H9 (cell line): ENCODE results near the gene VAV2. TPM values are rescaled to one million over a fixed set of nuclear protein-coding genes. Genes with fewer than 3 reads are reported as not detected.

Experiments
- DNase-seq: peaks from one replicate; pipeline ENCODE4 v3.0.0-alpha.2; 2017
- H2AFZ ChIP-seq: one replicate; pipeline ENCODE4 v1.6.1; 2013; ENCODE audit warnings: mild to moderate bottlenecking, low read length, control low read depth, moderate library complexity
- H2AK5ac ChIP-seq: 2 replicates; pipeline ENCODE4 v1.6.1; 2013; ENCODE audit warnings: low read length, control low read depth, mixed read lengths; ENCODE audit not compliant: insufficient read length
- H2BK120ac ChIP-seq: one replicate; pipeline ENCODE4 v1.6.1; 2013; ENCODE audit warnings: low read depth, mild to moderate bottlenecking, low read length, control low read depth, inconsistent platforms; ENCODE audit not compliant: poor library complexity, severe bottlenecking
- H2BK12ac ChIP-seq: 2 replicates; pipeline ENCODE4 v1.6.1; 2013; ENCODE audit warnings: low read length, control low read depth, mixed read lengths, low read depth; ENCODE audit not compliant: insufficient read length
- H2BK15ac ChIP-seq: 2 replicates; pipeline ENCODE4 v1.6.1; 2013; ENCODE audit warnings: low read depth, low read length, control low read depth
- H2BK20ac ChIP-seq: one replicate; pipeline ENCODE4 v1.6.1; 2013; ENCODE audit warnings: low read depth, mild to moderate bottlenecking, low read length, control low read depth, inconsistent platforms; ENCODE audit not compliant: poor library complexity, severe bottlenecking
- H2BK5ac ChIP-seq: 2 replicates; pipeline ENCODE4 v1.6.1; 2013; ENCODE audit warnings: low read length, control low read depth, mixed read lengths; ENCODE audit not compliant: insufficient read length
- H3K14ac ChIP-seq: 2 replicates; pipeline ENCODE4 v1.6.1; 2013; ENCODE audit warnings: low read length, control low read depth; ENCODE audit not compliant: insufficient read depth
- H3K18ac ChIP-seq: 2 replicates; pipeline ENCODE4 v1.6.1; 2013; ENCODE audit warnings: low read depth, mild to moderate bottlenecking, mixed read lengths, low read length, control low read depth; ENCODE audit not compliant: insufficient read length
- H3K23ac ChIP-seq: 2 replicates; pipeline ENCODE4 v1.6.1; 2013; ENCODE audit warnings: low read length, control low read depth, mixed read lengths, low read depth; ENCODE audit not compliant: insufficient read length
- H3K23me2 ChIP-seq: 2 replicates; pipeline ENCODE4 v1.6.1; 2013; ENCODE audit warnings: low read depth, mild to moderate bottlenecking, mixed read lengths, low read length, control low read depth; ENCODE audit not compliant: insufficient read length, poor library complexity, severe bottlenecking
- H3K27ac ChIP-seq: 2 replicates; pipeline ENCODE4 v1.5.1; 2013; ENCODE audit warnings: low read length, control low read depth, mixed read lengths, low read depth; ENCODE audit not compliant: insufficient read length
- H3K27me3 ChIP-seq: 2 replicates; pipeline ENCODE4 v1.6.1; 2013; ENCODE audit warnings: low read length, control low read depth, inconsistent platforms; ENCODE audit not compliant: insufficient read depth
- H3K4ac ChIP-seq: 2 replicates; pipeline ENCODE4 v1.6.1; 2013; ENCODE audit warnings: low read depth, mild to moderate bottlenecking, control low read depth, inconsistent platforms, low read length, moderate library complexity
- H3K4me1 ChIP-seq: 2 replicates; pipeline ENCODE4 v1.6.1; 2013; ENCODE audit warnings: low read length, control low read depth, inconsistent platforms; ENCODE audit not compliant: insufficient read depth
- H3K4me2 ChIP-seq: 2 replicates; pipeline ENCODE4 v1.6.1; 2013; ENCODE audit warnings: low read length, control low read depth, mixed read lengths; ENCODE audit not compliant: insufficient read length, insufficient read depth
- H3K56ac ChIP-seq: 2 replicates; pipeline ENCODE4 v1.6.1; 2013; ENCODE audit warnings: low read depth, mild to moderate bottlenecking, mixed read lengths, low read length, control low read depth; ENCODE audit not compliant: insufficient read length
- H3K79me1 ChIP-seq: 2 replicates; pipeline ENCODE4 v1.6.1; 2013; ENCODE audit warnings: low read depth, mild to moderate bottlenecking, moderate library complexity, low read length, control low read depth, inconsistent platforms; ENCODE audit not compliant: insufficient read depth, poor library complexity, severe bottlenecking
- H3K79me2 ChIP-seq: 2 replicates; pipeline ENCODE4 v1.6.1; 2013; ENCODE audit warnings: low read length, control low read depth, inconsistent platforms; ENCODE audit not compliant: insufficient read depth
- H3K9ac ChIP-seq: 2 replicates; pipeline ENCODE4 v1.6.1; 2013; ENCODE audit warnings: low read length, control low read depth, mixed read lengths; ENCODE audit not compliant: insufficient read length; ENCODE audit errors: extremely low read depth
- H3K9me3 ChIP-seq: one replicate; pipeline ENCODE4 v1.6.1; 2013; ENCODE audit warnings: low read depth, low read length, inconsistent platforms; ENCODE audit not compliant: control insufficient read depth
- H3T11ph ChIP-seq: one replicate; pipeline ENCODE4 v1.6.1; 2013; ENCODE audit warnings: mild to moderate bottlenecking, low read length, control low read depth, inconsistent platforms
- H4K20me1 ChIP-seq: one replicate; pipeline ENCODE4 v1.6.1; 2013; ENCODE audit not compliant: control insufficient read depth, insufficient read length, insufficient read depth
- H4K5ac ChIP-seq: 2 replicates; pipeline ENCODE4 v1.6.1; 2013; ENCODE audit warnings: low read depth, mild to moderate bottlenecking, mixed read lengths, low read length, control low read depth; ENCODE audit not compliant: insufficient read length
- H4K8ac ChIP-seq: replicated peaks from 2 replicates; pipeline ENCODE4 v1.6.1; 2013; ENCODE audit warnings: low read length, control low read depth, mixed read lengths, low read depth; ENCODE audit not compliant: insufficient read length
- H4K91ac ChIP-seq: 2 replicates; pipeline ENCODE4 v1.6.1; 2013; ENCODE audit warnings: low read depth, mild to moderate bottlenecking, moderate library complexity, mixed read lengths, low read length, control low read depth; ENCODE audit not compliant: insufficient read length
- H3K27ac Mint-ChIP-seq, 3 experiments: 2 replicates in 2 of 3; 3 replicates in 1 of 3; pipeline ENCODE4 v1.8.0; 2020 to 2021; ENCODE audit warnings: mixed read lengths in 3 of 3, mild to moderate bottlenecking in 1 of 3, moderate library complexity in 1 of 3
- H3K27me3 Mint-ChIP-seq: 2 replicates; pipeline ENCODE4 v1.8.0; 2021; ENCODE audit warnings: low read depth, mild to moderate bottlenecking, moderate library complexity, mixed read lengths
- H3K36me3 Mint-ChIP-seq, 3 experiments: 2 replicates in 2 of 3; 3 replicates in 1 of 3; pipeline ENCODE4 v1.8.0; 2020 to 2021; ENCODE audit warnings: low read depth in 3 of 3, mixed read lengths in 3 of 3; ENCODE audit not compliant: insufficient read depth in 1 of 3
- H3K4me1 Mint-ChIP-seq, 2 experiments: 2 replicates each; pipeline ENCODE4 v1.8.0; 2020; ENCODE audit warnings: mixed read lengths in 2 of 2
- H3K4me3 Mint-ChIP-seq, 2 experiments: 2 replicates in 1 of 2; 3 replicates in 1 of 2; pipeline ENCODE4 v1.8.0; 2020 to 2021; ENCODE audit warnings: mild to moderate bottlenecking in 2 of 2, mixed read lengths in 2 of 2, moderate library complexity in 1 of 2
- H3K9me3 Mint-ChIP-seq, 2 experiments: 2 replicates in 1 of 2; 3 replicates in 1 of 2; pipeline ENCODE4 v1.8.0; 2020; ENCODE audit warnings: mild to moderate bottlenecking in 2 of 2, mixed read lengths in 2 of 2, moderate library complexity in 1 of 2
- WGBS: extraction: QIAGEN DNeasy Blood & Tissue Kit; methylation state at CpG from one replicate; pipeline ENCODE4 v1.1.7; 2013; ENCODE audit warnings: missing lambda C conversion rate, low lambda C conversion rate, mixed read lengths; ENCODE audit not compliant: insufficient read length; ENCODE audit errors: extremely low coverage; 5-methylcytosine and 5-hydroxymethylcytosine counted together
- total RNA-seq: library from RNA; stranded (reverse); gene quantifications from 2 replicates; pipeline ENCODE4 v1.2.1, GENCODE V29; 2021
- TF ChIP-seq, protein P1 (sequence below): fragments of 200-600 bp; sonication (generic); conservative IDR thresholded peaks from 3 replicates; pipeline ENCODE4 v1.8.0; 2021; ENCODE audit warnings: antibody characterized with exemption, mild to moderate bottlenecking

Gene VAV2
- total RNA-seq, 1 experiment from 2014 or later, result 58.7 TPM

DNA sequence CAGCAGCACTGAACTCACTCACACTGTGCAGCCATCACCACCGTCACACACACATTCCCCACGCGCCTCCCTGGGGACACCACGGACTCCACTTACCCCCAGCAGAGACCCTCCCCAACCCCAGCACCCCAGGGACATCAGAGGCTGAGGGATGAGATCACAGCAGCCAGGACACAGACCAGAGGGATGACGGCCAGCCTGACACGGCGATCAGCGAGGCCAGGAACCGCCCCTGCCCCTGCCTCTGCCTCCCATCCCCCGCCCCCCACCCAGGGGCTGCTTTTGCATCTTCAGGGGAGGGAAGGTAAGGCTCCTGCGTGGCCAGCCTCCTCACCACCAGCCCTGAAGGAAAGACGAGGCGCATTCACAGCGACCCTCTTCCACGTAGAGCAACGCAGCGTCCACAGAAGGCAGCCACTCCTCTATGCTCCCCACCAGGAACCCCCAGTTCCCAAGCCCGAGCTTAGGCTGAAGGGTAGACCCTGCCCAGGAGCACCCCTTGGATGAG lies 104.5 kb downstream of the VAV2 start:
- H4K5ac ChIP-seq, result no peak overlapping the region
- no peak overlapping the region for H2AFZ ChIP-seq
- H3K56ac ChIP-seq, result no peak overlapping the region
- no peak overlapping the region for H2BK5ac ChIP-seq
- peaks cover 2% of the 10 kb centered on the region; the same call in 1 of the 2 replicates for H3K79me2 ChIP-seq
- H4K8ac ChIP-seq, result no peak overlapping the region
- H3K4me2 ChIP-seq, result no peak overlapping the region
- no peak overlapping the region for H2BK12ac ChIP-seq
- H3K4me1 Mint-ChIP-seq, result peaks cover 54 to 60% of the 10 kb centered on the region in 2 experiments
- no peak overlapping the region for H4K91ac ChIP-seq
- H2BK120ac ChIP-seq, result no peak overlapping the region
- no peak overlapping the region for H3T11ph ChIP-seq
- no peaks in the 10 kb centered on the region for H4K20me1 ChIP-seq
- no peak overlapping the region for H2BK15ac ChIP-seq
- H3K23ac ChIP-seq, result no peak overlapping the region
- H3K9ac ChIP-seq, result no peak overlapping the region
- H3K18ac ChIP-seq, result peak overlapping the region; percentile 73
- DNase-seq, result no peak
- WGBS, result no CpG with 5 or more reads among the region's 18 CpGs
- H3K23me2 ChIP-seq, result no peaks in the 10 kb centered on the region
- no peak overlapping the region for H2AK5ac ChIP-seq
- no peak overlapping the region for H2BK20ac ChIP-seq
- TF ChIP-seq, protein P1, sequence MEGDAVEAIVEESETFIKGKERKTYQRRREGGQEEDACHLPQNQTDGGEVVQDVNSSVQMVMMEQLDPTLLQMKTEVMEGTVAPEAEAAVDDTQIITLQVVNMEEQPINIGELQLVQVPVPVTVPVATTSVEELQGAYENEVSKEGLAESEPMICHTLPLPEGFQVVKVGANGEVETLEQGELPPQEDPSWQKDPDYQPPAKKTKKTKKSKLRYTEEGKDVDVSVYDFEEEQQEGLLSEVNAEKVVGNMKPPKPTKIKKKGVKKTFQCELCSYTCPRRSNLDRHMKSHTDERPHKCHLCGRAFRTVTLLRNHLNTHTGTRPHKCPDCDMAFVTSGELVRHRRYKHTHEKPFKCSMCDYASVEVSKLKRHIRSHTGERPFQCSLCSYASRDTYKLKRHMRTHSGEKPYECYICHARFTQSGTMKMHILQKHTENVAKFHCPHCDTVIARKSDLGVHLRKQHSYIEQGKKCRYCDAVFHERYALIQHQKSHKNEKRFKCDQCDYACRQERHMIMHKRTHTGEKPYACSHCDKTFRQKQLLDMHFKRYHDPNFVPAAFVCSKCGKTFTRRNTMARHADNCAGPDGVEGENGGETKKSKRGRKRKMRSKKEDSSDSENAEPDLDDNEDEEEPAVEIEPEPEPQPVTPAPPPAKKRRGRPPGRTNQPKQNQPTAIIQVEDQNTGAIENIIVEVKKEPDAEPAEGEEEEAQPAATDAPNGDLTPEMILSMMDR, result no peak
- H3K27ac Mint-ChIP-seq, result peak overlapping the region in 2 of 3 experiments; percentile 68 to 96; a peak in 3 of 7 replicates
- peak overlapping the region; percentile 82 for H3K14ac ChIP-seq
- peaks cover 4 to 8% (median 8%) of the 10 kb centered on the region in 3 experiments; a peak in 4 of 7 replicates for H3K36me3 Mint-ChIP-seq
- H3K9me3 Mint-ChIP-seq, result no peaks in the 10 kb centered on the region; a peak in 1 of 5 replicates
- no peaks in the 10 kb centered on the region; the same call in none of the 2 replicates for H3K27me3 Mint-ChIP-seq
- H3K27ac ChIP-seq, result no peak overlapping the region
- H3K79me1 ChIP-seq, result no peaks in the 10 kb centered on the region
- H3K4ac ChIP-seq, result no peak overlapping the region
- no peaks in the 10 kb centered on the region for H3K27me3 ChIP-seq
- H3K9me3 ChIP-seq, result no peaks in the 10 kb centered on the region
- no peak overlapping the region for H3K4me3 Mint-ChIP-seq
- no peaks in the 10 kb centered on the region; the same call in 1 of the 2 replicates for H3K4me1 ChIP-seq
